ENCODE data around the gene TACC2.

- TF ChIP-seq POLR2AphosphoS5 (IDR thresholded peaks at IDR 0.05; ENCODE audit: low read depth, low read length) (no peak), TAF1 (IDR thresholded peaks at IDR 0.05; ENCODE audit: borderline replicate concordance, insufficient read depth, low read length) (no peak), REST (IDR thresholded peaks at IDR 0.05; ENCODE audit: insufficient read depth in 1 of 2, low read depth in 2 of 2, low read length in 2 of 2) (no peak), SIN3A (IDR thresholded peaks at IDR 0.05; ENCODE audit: borderline replicate concordance, insufficient read depth, low read length) (no peak), FOXP2 (optimal IDR thresholded peaks at IDR 0.05; ENCODE audit: borderline replicate concordance, extremely low read depth, extremely low read length, insufficient read depth) (no peak)
Measured at GRCh38 chr10:122068844-122069243, 79.9 kb downstream of the TACC2 start.

Measured in PFSK-1 (cell line).